Stimulated activated CD8-positive, alpha-beta memory T cell treated with anti-CD3 and anti-CD28 coated beads, Interleukin-12 subunit alpha, Interleukin-12 subunit beta, amount 100 ng/mL, for 1 hour (primary cell): ENCODE data around the gene USP7.

ENCODE experiments used
- DNase-seq: peaks from one replicate; pipeline ENCODE4 v3.0.0-alpha.2; 2020; ENCODE audit warnings: low read depth

Gene USP7

DNA sequence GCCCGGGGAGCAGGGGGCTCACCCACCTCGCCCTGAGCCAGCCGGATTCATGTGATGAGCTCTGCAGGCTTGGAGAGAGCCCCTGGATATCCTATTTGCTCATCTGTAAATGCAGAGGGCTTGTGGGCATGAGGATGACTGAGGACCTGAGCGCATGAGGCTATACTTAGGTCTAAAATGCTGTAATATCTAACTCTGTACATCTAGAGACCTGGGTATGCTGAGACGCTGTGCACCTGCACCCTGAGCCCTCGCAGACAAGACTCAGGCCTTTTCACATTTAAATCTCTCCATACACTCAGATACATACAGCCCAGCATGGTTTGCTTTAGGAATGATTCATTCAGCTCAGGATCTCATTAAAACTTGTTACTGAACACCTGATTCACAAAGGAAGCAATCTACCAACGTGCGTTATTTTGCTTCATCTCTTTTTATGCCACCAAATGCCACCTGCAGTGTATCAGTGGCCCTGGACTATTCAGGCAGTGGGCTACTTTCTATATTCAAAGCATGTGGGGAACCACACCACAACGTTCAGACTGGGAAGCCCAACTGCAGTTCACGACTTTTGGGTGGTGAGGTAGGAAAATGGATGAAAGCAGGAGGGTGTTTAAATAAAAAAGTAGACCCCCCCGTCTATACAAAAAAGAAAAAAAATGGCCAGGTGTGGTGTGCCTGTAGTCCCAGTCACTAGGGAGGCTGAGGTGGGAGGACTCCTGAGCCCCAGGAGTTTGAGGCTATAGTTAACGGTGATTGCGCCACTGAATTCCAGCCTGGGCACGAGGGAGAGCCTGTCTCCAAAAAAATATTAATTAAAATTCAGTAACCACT, 12.0 kb downstream of the USP7 start:
- no peak for DNase-seq

DNA sequence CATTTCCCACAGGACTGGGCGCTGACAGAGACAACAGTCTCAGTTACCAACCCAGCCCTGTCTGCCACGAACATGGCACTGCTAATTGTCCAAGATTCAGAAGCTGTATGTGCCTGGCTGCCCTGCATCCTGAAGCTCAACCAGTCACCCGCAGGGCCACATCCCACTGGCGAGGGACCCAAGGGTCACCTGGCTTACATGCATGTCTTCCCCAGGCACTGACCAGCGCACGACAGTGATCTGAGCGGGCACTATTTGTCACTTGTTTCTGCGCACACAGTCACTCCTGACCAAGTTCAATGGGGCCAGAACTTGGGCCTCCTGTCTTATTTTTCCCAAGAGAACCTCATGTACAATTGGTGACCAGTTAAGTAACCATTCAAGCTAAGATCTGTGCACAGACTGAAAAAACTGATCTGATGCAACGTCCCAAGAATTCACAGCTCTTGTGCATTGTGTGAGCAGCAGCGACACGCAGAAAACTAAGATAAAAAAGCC, 13.1 kb downstream of the USP7 start:
- no peak for DNase-seq

DNA sequence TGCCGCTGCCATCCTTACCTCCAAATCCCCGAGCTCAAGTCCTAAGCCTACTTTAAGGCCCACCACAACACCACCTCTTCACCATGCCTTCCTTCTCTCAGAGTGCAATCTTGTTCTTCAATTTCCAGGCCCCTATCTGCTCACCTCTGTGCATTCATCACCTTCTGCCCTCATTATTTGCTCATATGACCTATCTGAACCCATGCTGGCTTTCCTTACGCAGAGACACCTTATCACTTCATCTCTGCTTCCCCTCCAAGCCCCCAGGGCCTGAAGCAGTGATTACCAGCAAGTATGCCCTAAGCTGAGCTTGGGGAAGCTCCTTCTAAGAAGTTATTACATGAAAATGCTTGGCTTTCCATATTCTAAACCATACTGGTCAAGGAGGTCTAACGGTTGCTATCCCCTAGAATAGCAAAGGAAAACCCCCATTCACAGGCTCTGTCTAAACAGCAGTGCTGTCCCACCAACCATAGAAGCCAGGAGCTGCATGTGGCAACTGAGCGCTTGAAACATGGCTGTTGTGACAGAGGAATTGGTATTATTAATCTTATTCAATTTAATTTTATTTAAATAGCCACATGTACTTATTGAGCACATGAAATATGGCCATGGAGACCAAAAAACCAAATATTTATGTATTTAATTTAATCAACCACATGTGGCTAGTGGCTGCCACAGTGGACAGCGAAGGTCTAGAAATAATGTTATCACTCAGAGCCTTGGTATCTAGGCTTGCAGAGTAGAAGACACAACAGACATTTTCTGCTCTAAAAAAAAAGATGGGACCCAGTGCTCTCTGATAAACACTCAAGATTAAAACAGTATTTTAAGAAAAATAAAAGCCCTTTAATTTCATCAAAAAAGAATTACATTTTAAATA, 13.9 kb downstream of the USP7 start:
- no peak for DNase-seq

DNA sequence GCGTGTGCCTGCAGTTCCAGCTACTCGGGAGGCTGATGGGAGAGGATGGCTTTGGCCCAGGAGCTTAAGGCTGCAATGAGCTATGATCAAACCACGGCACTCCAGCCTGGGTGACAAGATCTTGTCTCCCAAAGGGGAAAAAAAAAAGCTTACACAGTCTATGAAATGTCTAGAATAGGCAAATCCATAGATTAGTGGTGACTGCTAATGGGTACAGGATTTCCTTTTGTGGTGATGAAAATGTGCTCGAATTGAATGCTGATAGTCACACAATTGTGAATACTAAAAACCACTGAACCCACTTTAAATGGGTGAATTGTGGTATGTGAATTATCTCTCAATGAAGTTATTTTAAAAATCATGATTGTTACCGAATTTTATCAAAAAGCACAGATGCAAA, 14.9 kb downstream of the USP7 start:
- no peak for DNase-seq

DNA sequence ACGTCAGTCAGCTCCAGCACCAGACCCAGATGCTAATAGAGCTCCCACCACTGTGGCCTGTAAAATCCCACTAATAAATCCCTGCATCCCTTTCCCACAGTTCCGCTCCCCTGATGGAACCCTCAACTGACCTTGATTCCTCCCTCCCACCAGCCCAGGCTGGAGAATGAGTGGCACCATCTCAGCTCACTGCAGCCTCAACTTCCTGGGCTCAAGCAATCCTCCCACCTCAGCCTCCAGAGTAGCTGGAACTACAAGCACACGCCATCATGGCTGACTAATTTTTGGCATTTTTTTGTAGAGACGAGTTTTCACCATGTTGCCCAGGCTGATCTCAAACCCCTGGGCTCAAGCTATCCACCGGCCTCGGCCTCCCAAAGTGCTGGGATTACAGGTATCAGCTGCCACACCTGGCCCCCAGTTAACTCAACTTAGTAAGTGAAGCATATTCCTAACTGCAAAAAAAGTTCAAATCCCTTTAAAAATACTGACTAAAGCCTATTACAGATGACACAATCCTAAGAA, 15.6 kb downstream of the USP7 start:
- DNase-seq: no peak

DNA sequence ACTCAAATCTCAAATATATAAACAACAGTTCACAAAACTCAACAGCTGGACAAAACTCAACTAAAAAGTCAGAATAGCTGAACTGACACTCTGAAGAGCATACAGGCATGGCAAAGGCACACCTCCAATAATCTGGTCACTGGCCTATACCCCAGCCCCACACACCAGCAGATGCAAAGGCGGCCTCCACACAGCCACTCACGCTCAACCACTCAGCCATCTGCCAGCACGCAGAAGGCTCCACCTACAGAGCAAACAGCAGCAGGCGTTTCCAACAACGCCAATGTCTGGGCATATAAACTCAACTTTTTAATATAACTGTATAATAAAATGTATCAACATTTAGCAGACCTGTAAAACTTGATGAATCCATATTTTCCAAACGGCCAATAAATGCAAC, 17.2 kb downstream of the USP7 start:
- no peak for DNase-seq

DNA sequence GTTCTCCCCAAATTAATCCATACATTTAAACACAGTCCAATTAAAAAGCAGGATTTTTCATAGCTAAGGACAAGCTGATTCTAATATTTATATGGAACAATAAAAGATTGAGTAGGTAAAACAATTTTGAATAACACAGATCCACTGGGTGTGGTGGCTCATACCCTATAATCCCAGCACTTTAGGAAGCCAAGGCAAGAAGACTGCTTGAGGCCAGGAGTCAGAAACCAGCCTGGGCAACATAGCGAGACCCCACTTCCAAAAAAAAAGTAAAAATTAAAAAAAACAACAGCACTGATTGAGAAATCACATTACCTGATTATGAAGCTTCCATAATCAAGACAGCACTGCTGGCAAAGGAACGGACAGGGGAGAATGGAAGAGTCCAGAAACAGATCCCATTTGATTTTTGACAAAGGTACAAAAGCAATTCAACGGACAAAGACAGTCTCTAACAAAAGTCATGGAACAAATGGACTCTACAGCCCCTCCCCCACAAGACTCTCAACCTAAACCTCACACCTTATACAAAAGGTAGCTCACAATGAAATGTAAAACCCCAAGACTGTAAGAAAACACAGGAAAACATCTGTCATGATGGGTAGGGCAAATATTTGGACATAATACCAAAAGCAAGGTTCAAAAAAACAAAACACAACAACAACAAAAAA, 17.9 kb downstream of the USP7 start:
- no peak for DNase-seq

DNA sequence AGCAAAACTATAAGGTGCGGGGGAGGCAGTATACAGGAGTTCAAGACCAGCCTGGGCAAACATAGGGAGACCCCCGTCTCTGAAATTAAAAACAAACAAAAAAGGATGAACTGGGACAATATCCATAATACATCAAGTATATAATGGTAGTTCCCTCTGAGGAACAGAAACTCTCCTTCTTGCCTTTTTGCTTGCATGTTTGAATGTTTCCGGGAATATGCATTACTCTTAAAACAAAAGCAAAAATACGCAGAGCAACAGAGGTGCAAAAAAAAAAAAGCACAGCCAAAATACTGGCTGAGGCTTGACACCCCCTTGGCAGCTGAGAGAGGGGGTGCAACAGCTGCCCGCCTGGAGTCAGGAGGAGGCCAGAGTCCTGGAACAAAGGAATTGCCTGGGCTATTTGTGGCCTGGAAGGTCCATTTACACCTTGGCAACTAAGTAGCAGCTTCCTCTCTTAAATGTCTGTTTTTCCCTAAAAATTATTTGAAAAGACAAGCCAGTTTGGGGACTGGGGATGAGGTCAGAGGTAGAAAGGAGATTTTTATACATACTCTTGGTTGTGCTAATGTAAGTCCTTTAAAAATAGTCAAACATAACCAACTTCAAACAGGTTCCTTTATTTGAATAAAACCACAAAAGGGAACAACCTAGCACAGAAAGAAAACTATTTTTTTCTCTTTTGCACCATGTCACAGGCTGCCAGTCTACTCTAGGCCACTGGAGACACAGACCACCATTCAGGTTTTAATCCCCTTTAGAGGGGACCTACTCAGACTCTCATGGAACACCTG, 19.5 kb downstream of the USP7 start:
- no peak for DNase-seq

DNA sequence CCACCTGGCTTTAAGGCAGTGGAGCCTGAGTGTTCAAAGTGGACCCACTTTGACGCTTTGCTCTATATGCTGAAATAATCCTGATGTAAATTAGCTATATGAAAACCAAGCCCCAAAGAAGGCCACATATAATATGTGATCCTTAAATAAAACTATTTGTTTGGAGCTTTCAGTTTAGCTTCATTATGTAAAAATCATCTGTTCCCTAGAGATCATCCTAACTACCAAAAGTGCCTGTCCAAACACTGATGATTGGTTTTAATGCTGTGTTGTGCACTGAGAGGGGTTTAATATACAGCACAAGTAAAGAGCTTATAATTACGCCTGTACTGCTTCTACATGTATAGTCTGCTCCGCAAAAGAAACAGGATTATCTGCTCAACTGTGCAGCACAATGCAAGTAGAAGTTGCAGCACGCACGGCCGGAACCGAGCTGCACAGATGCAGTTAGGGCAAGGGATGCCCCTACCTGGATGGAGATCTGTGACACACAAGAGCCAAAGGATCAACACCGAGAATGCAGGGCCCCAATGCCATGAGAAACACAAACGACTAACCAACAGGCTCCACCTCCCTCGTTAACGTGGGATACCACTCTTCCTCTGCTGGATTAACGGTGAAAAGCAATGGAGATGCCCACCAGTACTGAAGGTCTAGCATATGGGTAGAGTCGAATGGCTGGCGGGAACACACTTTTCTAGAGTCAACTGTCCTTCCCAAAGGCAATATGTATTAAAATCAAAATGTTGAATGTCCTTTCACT, 20.5 kb downstream of the USP7 start:
- DNase-seq: no peak

DNA sequence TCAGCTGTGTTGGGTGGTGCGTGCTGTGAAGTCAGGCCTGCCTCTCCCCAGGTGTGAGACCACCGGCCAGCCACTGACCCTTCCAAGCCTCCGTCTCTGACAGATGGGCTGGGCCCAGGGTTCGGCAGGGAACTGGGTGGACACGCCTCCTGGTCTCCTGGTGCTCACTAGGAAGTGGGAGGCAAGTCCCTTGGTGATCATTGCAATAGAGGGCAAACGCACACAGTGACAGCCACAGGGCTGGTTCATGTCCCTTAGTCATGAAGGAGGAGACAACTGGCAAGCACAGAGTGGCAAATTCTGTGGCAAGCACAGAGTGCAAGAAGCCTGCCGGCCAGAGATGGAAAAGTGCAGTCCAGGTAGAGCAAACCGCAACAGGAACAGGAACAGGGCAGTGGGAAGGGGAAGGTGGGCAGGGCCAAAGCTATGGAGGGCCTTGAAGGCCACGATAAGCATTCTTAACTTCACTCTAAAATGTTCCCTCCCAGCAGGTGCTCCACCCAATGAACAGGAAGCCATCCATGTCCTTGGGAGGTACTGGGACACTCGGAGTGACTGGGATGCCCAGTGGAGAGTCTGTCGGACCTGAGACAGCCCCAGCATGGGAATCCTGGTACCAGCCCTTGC, 21.9 kb downstream of the USP7 start:
- no peak for DNase-seq

DNA sequence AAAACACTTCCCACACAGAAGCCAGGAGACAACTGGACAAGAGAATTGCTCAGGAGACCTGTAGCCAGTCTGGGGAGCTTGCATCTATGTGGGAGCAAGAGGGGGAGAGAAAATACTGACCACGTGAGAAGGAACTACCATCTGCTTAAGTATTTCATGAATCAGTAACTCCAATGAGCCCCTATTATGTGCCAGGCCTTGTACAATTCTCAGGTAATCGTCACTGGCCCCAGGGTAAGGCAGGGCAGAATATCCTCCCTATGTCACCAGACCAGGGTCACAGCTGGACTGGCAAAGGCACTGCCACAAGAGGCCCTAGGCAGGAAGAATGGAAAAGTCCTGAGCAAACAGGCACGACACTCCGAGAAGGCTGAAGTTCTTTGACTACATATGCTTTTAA, 25.9 kb downstream of the USP7 start:
- no peak for DNase-seq

DNA sequence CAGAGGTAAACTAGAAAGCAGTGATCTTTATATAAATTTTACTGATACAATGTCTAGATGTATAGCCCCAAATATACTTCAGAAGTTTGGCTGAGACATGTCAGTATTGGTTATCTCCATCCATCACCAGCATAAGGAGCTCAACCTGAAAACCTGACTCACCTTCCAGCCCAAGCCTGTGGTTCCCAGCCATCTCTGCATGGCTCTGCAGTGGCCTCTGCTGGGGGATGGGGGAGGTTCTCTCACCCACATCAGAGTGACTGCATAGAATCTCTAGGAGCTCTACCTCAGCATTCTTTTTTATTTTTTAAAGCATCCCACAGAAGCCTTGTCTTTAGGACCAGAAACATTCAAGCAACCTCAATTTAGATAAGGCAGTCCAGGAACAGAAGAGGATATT, 27.3 kb downstream of the USP7 start:
- DNase-seq: peak; percentile 57

DNA sequence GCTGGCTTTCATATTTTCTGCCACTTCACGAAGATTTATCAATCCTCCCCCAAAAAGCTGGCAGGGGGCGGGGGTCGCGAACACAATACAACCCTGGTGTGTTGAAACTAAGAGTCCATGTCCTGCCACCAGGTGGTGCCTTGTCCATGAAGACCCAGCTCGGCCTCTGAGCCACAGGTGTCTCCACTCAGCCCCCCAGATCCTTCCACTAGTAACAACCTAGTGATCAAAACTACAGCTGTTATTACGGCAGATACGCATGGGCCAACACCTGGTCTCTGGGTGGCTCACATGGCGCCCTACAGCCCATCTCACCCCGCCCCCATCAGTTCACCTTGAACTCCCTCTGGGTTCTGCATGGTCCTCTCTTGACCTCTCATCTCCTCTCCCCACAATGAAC, 27.7 kb downstream of the USP7 start:
- DNase-seq: no peak

DNA sequence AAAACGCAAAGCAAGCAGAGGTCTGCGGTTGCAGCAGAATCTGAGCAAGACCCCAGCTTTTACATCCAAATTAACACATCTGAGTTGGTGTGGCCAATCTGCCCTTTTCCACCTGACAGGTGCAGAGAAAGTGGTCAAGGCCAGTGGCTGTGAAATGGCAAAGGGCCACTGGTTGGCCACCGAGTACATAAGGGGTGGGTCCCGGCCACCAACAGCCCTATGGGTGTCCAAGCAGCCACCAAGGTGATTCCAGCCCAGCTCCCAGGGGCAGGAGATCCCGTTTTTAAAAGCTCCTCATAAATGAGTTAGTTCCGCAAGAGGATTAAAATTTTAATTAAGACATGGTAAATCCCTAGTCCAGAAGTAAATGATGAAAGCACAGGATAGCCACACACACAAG, 29.1 kb downstream of the USP7 start:
- DNase-seq: no peak

DNA sequence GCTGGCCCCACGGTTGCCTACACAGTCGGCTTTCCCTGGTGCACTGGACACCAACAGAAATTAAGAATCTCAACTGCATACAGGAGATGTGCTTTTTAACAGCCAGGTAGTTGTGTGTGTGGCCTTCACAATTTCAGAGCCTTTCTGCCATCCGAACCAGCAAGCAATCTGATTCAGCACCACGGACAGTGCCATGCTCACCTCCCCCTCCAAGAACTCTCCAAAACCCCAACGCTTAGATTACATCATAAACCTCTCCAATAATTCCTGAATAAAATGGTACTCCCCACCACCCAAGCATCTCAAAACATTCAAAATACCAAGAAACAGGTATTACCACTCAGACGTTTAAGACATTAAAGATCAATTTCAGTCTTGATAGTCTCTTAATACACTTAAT, 31.8 kb downstream of the USP7 start:
- DNase-seq: peak; percentile 23

DNA sequence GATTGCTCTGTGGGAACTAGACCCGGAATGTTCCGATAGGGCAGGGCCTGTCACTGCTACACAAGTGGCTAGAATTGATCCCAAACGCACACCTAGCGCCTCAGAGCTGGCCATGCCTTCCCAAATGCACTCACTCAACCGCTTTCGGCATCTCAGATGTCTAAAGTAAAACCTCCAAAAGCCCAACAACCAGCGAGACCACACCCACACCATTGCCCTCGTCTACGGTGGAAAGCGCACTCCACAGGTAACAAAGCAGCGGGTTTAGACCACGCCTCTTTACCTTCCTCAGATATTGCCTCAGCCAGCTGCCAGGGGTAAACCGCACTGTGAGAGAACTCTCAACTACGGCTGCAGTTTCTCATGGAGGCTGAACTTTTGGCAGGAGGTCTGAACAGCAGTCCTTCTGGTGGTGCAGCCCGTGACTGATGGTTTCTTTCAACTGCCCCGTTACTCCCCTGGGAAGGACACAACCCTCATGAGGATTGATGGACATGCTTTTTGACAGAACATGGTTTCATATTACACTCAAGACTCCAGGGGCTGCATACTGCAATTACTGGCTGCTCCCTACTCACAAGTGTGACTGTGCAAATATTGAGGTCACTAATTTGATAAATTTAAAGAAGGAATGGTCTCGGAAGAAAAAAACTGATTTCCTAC, 34.5 kb downstream of the USP7 start:
- DNase-seq: no peak

DNA sequence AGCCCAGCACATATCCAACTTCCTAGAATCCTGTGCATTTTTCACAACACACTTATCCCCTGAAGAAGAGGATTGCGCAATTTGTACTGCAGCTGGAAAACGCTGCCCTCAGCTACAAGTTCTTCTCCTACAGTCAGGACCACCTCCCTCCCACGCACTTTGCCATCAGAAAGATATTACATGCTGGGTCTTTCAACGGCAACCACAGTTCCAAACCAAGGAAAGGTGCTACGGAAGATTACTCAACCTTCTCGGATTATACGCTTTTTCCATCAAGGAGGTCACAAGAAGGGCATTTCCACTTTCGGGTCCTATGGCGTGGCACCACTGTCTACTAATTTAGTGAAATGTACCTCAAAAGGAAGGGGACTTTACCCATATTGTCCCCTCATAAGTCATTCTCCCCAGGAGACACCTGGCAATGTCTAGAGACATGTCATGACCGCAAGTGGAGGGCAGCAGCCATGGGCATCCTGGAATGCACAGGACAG, 35.2 kb downstream of the USP7 start:
- DNase-seq: no peak

DNA sequence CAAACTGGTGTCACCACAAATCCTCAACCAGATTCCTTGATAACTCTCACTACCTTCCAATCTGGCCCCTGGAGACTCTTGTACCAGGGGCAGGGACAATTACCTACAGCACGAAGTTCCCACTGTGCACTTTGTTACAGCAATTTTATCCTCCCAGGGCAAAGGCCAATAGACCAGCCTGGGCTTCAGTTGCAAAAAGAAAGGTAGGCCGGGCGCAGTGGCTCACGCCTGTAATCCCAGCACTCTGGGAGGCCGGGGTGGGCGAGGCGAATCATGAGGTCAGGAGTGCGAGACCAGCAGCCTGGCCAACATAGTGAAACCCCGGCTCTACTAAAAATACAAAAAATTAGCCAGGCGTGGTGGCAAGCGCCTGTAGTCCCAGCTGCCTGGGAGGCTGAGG, 36.9 kb downstream of the USP7 start:
- no peak for DNase-seq

DNA sequence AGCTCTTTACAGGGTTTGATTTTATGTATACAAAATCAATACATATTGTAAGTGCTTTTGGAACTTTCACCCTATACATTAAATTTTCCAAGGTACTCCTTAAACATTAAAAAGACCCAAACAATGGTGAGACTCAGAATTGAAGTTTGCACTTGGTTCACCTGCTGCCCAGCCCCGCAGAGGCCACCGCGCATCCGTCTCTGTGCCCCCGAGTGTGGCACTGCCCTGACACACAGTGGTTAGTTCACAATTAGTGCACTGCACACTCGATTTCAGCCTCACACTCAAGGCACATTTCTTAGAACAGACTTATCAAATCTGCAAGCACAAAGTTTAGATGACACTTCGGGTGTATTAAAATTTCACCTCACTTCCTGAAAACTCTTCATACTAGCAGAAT, 38.3 kb downstream of the USP7 start:
- DNase-seq: no peak

DNA sequence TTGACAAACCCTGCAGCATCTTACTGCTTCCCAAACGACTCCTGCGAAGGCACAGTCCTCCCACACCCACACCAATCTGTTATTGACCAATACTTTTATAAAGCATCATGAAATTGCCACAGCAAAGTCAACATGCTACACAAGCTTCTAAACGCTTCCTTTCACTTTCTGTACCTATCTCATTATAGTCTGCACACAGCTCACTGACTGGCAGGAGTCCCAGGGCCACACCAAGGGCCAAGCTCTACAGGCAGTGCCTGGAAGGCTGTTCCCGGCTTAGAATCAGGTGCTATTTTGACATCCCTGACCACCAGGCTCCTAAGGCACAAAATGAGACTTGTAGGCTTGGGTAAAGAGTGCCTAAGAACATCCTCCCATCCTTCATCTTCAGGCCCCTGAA, 39.5 kb downstream of the USP7 start:
- DNase-seq: no peak
